GM12878 (cell line): Measurements from ENCODE around the gene EXD3. TPM values are rescaled to one million over a fixed set of nuclear protein-coding genes. Genes with fewer than 3 reads are reported as not detected.

ENCODE experiments used
- EGR1 ChIP-seq, 2 experiments: IDR thresholded peaks; 1 replicate in 1 of 2; 2 replicates in 1 of 2; pipeline ENCODE4 v1.6.1; 2011 to 2012; ENCODE audit warnings: low read depth in 2 of 2, low read length in 2 of 2, borderline replicate concordance in 1 of 2, mild to moderate bottlenecking in 1 of 2, moderate library complexity in 1 of 2
- ESRRA ChIP-seq: IDR thresholded peaks from 2 replicates; pipeline ENCODE4 v1.6.1; 2012; ENCODE audit warnings: mild to moderate bottlenecking, low read length, improper control_type of control experiment
- NFIC ChIP-seq: IDR thresholded peaks from 2 replicates; pipeline ENCODE4 v1.6.1; 2012; ENCODE audit warnings: low read depth, mild to moderate bottlenecking, inconsistent platforms, low read length, moderate library complexity
- NFYA ChIP-seq: IDR thresholded peaks from 2 replicates; pipeline ENCODE4 v1.6.1; 2011; ENCODE audit warnings: low read depth, mild to moderate bottlenecking, low read length, improper control_type of control experiment, borderline replicate concordance
- PML ChIP-seq: IDR thresholded peaks from 2 replicates; pipeline ENCODE4 v1.6.1; 2012; ENCODE audit warnings: low read length, inconsistent platforms
- PRDM15 ChIP-seq: fragments of 450-650 bp; formaldehyde crosslinking; IDR thresholded peaks from 2 replicates; pipeline ENCODE4 v1.4.0; 2020; ENCODE audit warnings: mild to moderate bottlenecking, moderate library complexity
- RUNX3 ChIP-seq: IDR thresholded peaks from 2 replicates; pipeline ENCODE4 v1.6.1; 2012; ENCODE audit warnings: low read length, inconsistent platforms
- SMAD5 ChIP-seq: IDR thresholded peaks from 2 replicates; pipeline ENCODE4 v1.6.1; 2016; ENCODE audit warnings: antibody characterized with exemption, low read depth
- ZNF217 ChIP-seq: fragments of 450-650 bp; IDR thresholded peaks from 2 replicates; pipeline ENCODE4 v1.6.1; 2017; ENCODE audit warnings: antibody characterized with exemption, mild to moderate bottlenecking
- polyA plus RNA-seq, 11 experiments: library from polyadenylated mRNA; depleted of rRNA in 4 of 11; unstranded in 6 of 11; stranded (reverse) in 5 of 11; fragments of >200 nt; fragmentation: Nextera tagmentation in 4 of 11; fragmentation: Illumina TruSeq in 1 of 11; extraction: Ambion mirVana in 4 of 11; extraction: Trizol in 1 of 11; gene quantifications; 1 replicate in 1 of 11; 2 replicates in 10 of 11; pipeline versions ENCODE4 v1.2.1 to v1.2.3, GENCODE V29; 2011 to 2016; ENCODE audit warnings: inconsistent platforms in 2 of 11, missing spikeins in 2 of 11, low read depth in 1 of 11
- total RNA-seq, 4 experiments: library from RNA; depleted of rRNA in 3 of 4; stranded (reverse); fragments of >200 nt in 3 of 4; fragmentation: Illumina TruSeq in 1 of 4; extraction: Trizol in 1 of 4; gene quantifications; 2 replicates each; pipeline versions ENCODE4 v1.2.1 to v1.2.3, GENCODE V29; 2013 to 2021

The EXD3 gene
- total and polyA plus RNA-seq, 10 of the 15 experiments (the other 5 are each of a cell fraction or from before 2014, with no cell fraction given): 0.21 to 7.1 (median 3.6) TPM

- TF ChIP-seq NFYA (no peak), PRDM15 (CRISPR knock-in tag) (no peak), ZNF217 (no peak), RUNX3 (no peak), SMAD5 (no peak), EGR1 (IDR thresholded peaks at IDR 0.05; ENCODE audit: borderline replicate concordance in 1 of 2, low read depth in 2 of 2, low read length in 2 of 2) (peak in 1 of 2 experiments; percentile 24; a peak in 1 of 3 replicates), PML (no peak), NFIC (no peak), ESRRA (no peak)
Measured at GRCh38 chr9:137278061-137278701, 144.8 kb downstream of the EXD3 start (continued).
